ENCODE data around the gene IL25. TPM values are rescaled to one million over a fixed set of nuclear protein-coding genes. Genes with fewer than 3 reads are reported as not detected.
"Not testable (repeated sequence)": the region's sequence is repeated elsewhere in the genome, so short reads cannot be mapped to it uniquely, and the experiment has no call there.

Gene IL25
- total and polyA plus RNA-seq, 10 of the 15 experiments (the other 5 are each of a cell fraction or from before 2014, with no cell fraction given): not detected

GRCh38 chr14:23385642-23386265 lies 13.1 kb downstream of the IL25 start:
- in situ Hi-C loops (cut with MboI) (no loop called here), intact Hi-C loops (cut with micrococcal nuclease; ENCODE audit: unreplicated experiment) (no loop called here)
- Histone ChIP-seq H3K9ac (ENCODE audit: control insufficient read depth, insufficient read depth, low read length) (no peak overlapping the region), H3K9me3 (replicated peaks; ENCODE audit: control insufficient read depth, insufficient read depth, low read length) (no peaks in the 10 kb centered on the region), H3K4me1 (ENCODE audit: control insufficient read depth, insufficient read depth, low read length) (no peaks in the 10 kb centered on the region), H3K79me2 (ENCODE audit: control insufficient read depth, insufficient read depth, low read length) (no peaks in the 10 kb centered on the region), H2AFZ (ENCODE audit: control insufficient read depth, low read depth, low read length) (no peak overlapping the region), H3K36me3 (ENCODE audit: control insufficient read depth in 2 of 2, insufficient read depth in 2 of 2, low read length in 1 of 2) (no peaks in the 10 kb centered on the region), H4K20me1 (ENCODE audit: control insufficient read depth, insufficient read depth) (no peaks in the 10 kb centered on the region), H3K27me3 (replicated peaks in 1 of 2; ENCODE audit: control insufficient read depth in 2 of 2, insufficient read depth in 2 of 2, low read length in 1 of 2) (no peaks in the 10 kb centered on the region; a peak in 2 of 4 replicates), H3K27ac (ENCODE audit: control insufficient read depth, insufficient read depth) (no peak overlapping the region), H3K4me2 (ENCODE audit: control insufficient read depth, insufficient read depth) (no peak overlapping the region), H3K4me3 (no peak overlapping the region)
- POLR2A ChIA-PET: no interaction called here
- SMC1A ChIA-PET (ENCODE audit: uncharacterized antibody, unreplicated experiment): no interaction called here
- no peak for TF ChIP-seq NFYA (IDR thresholded peaks at IDR 0.05; ENCODE audit: borderline replicate concordance, low read depth, low read length)
- TF ChIP-seq CBX3 (IDR thresholded peaks at IDR 0.05; ENCODE audit: borderline replicate concordance, low read depth): no peak
- no peak for TF ChIP-seq ZBTB11 (CRISPR knock-in tag; IDR thresholded peaks at IDR 0.05)
- no peak for TF ChIP-seq POU2F2 (IDR thresholded peaks at IDR 0.05; ENCODE audit: borderline replicate concordance, low read depth, low read length)
- TF ChIP-seq PML (IDR thresholded peaks at IDR 0.05; ENCODE audit: low read length): no peak
- TF ChIP-seq IRF4 (IDR thresholded peaks at IDR 0.05; ENCODE audit: low read depth, low read length): no peak
- CTCF ChIA-PET: interaction anchor here (0.6 kb wide), 1 partner anchor 425 kb away, joined by 4 read pairs; no protein-coding TSS in a partner anchor
- FAIRE-seq: no peak
- ATAC-seq: no peak
- 56% methylated on average over 9 of the region's 18 CpGs for WGBS (ENCODE audit: insufficient coverage, insufficient replicate concordance, low lambda C conversion rate, missing lambda C conversion rate)
- no TSS peak for BruUV-seq (replicated peaks)
- RAD21 ChIA-PET (ENCODE audit: unreplicated experiment): no interaction called here
- no peak for DNase-seq (ENCODE audit: low read depth, low spot score)

GRCh38 chr14:23386266-23386657 lies 13.7 kb downstream of the IL25 start:
- BruUV-seq (replicated peaks); ATAC-seq; H4K20me1 ChIP-seq (ENCODE audit: control insufficient read depth, insufficient read depth); POLR2A ChIA-PET; FAIRE-seq; H3K9me3 ChIP-seq (replicated peaks; ENCODE audit: control insufficient read depth, insufficient read depth, low read length); H2AFZ ChIP-seq (ENCODE audit: control insufficient read depth, low read depth, low read length); H3K79me2 ChIP-seq (ENCODE audit: control insufficient read depth, insufficient read depth, low read length); H3K36me3 ChIP-seq (ENCODE audit: control insufficient read depth in 2 of 2, insufficient read depth in 2 of 2, low read length in 1 of 2); CTCF ChIA-PET; H3K4me1 ChIP-seq (ENCODE audit: control insufficient read depth, insufficient read depth, low read length); H3K4me3 ChIP-seq; H3K4me2 ChIP-seq (ENCODE audit: control insufficient read depth, insufficient read depth); H3K9ac ChIP-seq (ENCODE audit: control insufficient read depth, insufficient read depth, low read length); RAD21 ChIA-PET (ENCODE audit: unreplicated experiment); DNase-seq (ENCODE audit: low read depth, low spot score); intact Hi-C loops (cut with micrococcal nuclease; ENCODE audit: unreplicated experiment); H3K27ac ChIP-seq (ENCODE audit: control insufficient read depth, insufficient read depth); in situ Hi-C loops (cut with MboI); H3K27me3 ChIP-seq (replicated peaks in 1 of 2; ENCODE audit: control insufficient read depth in 2 of 2, insufficient read depth in 2 of 2, low read length in 1 of 2); SMC1A ChIA-PET (ENCODE audit: uncharacterized antibody, unreplicated experiment): not testable (repeated sequence)
- 37% methylated on average over 14 of the region's 17 CpGs for WGBS (ENCODE audit: insufficient coverage, insufficient replicate concordance, low lambda C conversion rate, missing lambda C conversion rate)

Measured in GM12878 (cell line).